GM12874 (cell line): ENCODE results near the gene SPTBN4.

ENCODE experiments used
- TF ChIP-seq, protein P1 (sequence below): IDR thresholded peaks from 2 replicates; pipeline ENCODE4 v1.5.1; 2011; ENCODE audit warnings: low read depth, mild to moderate bottlenecking, control low read depth, low read length, moderate library complexity; ENCODE audit not compliant: insufficient read depth

Gene SPTBN4

DNA sequence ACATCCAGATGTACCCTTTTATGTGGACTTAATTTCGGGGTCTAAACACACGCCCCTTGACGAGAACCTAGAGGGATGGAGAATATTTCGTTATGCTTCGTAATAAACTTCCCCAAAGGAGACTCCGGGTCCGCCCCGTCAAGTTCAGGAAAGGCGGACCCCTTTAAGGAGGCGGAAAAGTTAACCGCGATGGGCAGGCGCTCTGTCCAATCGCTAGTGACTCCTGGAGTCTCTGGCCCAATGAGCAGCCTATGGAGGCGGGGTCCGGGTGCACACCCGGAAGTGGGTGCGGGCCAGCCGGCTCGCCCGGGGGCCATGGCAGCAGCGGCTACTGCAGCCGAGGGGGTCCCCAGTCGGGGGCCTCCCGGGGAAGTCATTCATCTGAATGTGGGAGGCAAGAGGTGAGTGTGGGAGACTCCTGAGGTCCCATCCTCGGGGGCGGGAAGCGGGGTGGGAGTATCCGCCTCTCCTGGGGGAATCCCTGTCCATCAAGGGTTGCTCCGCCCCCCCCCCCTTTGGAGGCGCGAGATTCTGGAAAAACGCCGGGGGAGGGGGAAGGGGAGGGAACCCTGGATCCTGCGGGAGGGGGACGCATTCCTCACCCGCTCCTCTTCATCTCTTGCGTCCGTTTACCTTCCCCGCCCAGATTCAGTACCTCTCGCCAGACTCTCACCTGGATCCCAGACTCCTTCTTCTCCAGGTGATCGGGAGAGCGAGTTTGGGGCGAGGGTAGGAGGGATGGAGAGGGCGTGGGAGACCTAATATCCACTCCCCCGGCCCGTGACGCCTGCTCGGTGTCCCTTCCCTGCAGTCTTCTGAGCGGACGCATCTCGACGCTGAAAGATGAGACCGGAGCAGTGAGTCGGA lies 110.0 kb downstream of the SPTBN4 start, which contains the start of gene SHKBP1:
TSS of gene SHKBP1 (plus strand) at position 289 of the 867 bp plus-strand sequence. CDS start at position 316, 27 bp downstream.
- TF ChIP-seq, protein P1, sequence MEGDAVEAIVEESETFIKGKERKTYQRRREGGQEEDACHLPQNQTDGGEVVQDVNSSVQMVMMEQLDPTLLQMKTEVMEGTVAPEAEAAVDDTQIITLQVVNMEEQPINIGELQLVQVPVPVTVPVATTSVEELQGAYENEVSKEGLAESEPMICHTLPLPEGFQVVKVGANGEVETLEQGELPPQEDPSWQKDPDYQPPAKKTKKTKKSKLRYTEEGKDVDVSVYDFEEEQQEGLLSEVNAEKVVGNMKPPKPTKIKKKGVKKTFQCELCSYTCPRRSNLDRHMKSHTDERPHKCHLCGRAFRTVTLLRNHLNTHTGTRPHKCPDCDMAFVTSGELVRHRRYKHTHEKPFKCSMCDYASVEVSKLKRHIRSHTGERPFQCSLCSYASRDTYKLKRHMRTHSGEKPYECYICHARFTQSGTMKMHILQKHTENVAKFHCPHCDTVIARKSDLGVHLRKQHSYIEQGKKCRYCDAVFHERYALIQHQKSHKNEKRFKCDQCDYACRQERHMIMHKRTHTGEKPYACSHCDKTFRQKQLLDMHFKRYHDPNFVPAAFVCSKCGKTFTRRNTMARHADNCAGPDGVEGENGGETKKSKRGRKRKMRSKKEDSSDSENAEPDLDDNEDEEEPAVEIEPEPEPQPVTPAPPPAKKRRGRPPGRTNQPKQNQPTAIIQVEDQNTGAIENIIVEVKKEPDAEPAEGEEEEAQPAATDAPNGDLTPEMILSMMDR = no peak

DNA sequence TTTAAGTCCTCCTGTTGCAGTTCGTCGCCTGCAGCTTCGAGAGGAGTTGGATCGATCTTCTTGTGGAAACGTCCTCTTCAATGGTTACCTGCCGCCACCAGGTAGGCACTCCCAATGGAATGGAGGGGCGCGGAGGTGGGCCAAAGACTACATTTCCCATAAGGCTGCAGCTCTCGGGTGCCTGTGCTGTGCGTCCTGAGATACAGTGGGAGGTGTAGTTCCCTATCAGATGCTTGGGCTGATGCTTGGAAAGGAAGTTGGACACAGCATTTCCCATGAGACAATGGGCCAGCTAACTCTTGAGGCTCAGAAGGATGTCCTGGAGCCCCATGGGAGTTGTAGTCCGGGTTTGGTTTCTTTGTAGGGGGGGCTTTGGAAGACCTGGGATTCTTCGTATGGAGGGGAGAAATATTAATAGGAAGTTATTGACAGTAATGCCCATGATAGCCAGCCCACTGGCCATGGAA lies 111.7 kb downstream of the SPTBN4 start:
- TF ChIP-seq, protein P1 = no peak

DNA sequence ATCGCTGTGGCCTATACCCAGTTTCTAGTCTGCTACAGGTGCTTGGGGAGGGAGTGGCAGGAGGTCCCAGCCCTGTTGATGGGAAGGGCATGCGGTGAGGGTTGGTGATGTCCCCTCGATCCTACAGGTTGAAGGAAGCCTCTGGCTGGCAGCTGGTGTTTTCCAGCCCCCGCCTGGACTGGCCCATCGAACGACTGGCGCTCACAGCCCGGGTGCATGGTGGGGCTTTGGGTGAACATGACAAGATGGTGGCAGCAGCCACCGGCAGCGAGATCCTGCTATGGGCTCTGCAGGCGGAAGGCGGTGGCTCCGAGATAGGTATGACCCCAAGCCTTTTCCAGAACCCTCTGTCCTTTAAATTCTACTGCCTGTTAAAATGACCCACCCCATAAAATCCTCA lies 113.8 kb downstream of the SPTBN4 start:
- TF ChIP-seq, protein P1 = no peak

DNA sequence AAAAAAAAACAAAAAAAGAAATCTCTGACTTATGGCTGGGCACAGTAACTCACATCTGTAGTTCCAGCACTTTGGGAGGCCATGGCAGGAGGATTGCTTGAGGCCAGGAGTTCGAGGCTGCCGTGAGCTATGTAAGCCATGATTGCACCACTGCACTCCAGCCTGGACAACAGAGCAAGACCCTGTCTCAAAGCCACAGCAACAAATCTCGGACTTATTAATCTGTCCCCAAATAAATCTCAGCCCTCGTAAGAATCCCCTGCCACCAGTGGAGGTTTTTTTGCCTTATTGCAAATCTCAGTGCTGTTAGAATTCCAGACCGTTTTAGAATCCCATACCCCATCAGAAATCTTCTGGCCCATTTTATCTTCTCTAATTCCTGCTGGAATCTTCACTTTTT lies 114.7 kb downstream of the SPTBN4 start:
- TF ChIP-seq, protein P1 = no peak

DNA sequence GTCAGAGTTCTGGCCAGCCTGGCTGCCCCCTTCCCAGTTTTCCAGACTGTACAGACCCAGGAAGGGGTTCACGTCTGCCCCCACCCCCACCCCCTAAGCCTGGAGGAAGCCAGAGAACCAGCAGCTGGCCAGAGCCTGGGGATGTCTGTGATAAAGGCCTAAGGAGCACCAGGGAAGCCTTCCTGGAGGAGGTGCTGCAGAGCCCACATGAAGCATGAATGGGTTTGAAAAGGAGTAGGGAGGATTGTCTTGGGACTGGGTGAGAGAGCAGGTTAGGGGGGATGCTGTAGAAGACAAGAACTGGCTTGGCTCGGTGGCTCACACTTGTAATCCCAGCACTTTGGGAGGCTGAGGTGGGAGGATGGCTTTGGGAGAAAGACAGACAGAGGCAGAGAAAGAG lies 115.7 kb downstream of the SPTBN4 start:
- TF ChIP-seq, protein P1 = no peak

DNA sequence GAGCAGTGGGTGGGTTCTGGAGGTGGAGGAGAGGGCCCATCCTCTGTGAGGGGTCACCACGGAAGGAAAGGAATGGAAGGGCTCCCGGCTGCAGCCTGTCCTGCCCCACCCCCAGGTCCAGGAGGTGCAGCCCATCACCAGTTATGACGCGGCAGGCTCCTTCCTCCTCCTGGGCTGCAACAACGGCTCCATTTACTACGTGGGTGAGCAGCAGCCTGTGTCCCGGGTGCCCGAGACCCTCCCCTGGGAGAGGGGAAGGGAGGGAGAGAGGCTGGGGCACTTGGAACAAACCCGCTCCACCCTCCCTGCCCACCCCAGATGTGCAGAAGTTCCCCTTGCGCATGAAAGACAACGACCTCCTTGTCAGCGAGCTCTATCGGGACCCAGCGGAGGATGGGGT lies 116.5 kb downstream of the SPTBN4 start:
- TF ChIP-seq, protein P1 = no peak

DNA sequence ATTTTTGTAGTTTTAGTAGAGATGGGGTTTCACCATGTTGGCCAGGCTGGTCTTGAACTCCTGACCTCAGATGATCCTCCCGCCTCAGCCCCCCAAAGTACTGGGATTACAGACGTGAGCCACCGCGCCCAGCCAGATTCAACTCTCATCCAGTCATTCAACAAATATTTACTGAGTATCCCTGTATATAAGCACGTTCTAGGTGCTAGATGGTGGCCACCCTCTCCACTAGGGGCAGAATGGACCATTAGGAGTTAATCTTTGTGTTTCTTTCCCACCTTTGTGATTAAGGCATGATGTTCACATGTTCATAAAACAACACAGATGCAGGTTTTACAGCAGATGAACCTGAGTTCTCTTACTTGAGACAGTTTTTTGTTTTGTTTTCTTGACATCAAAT lies 117.2 kb downstream of the SPTBN4 start:
- TF ChIP-seq, protein P1 = peak; percentile 35; the same call in 1 of the 2 replicates
